ENCODE measurements around the gene FAM184B. TPM values are rescaled to one million over a fixed set of nuclear protein-coding genes. Genes with fewer than 3 reads are reported as not detected.

The FAM184B gene
- polyA plus RNA-seq, 3 donors = not detected

DNA sequence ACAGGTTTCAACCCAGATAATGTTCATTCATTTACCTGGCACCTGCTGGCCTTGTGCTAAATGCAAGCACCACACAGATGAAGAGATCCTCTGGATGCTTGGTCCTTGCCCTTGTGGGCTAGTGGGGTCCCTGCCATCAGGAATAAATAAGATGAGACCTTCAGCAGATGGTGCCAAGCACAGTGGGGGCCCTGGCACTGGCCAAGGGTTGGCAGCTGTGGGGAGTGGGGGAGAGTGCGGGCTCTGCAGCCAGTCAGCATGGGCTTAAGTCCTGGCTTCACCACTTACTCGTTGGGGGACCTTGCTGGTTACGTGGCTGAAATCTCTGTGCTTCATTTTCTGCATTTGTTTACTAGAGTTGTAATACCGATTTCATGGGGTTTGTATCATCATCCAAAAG, 197.5 kb downstream of the FAM184B start:
- H3K27ac Mint-ChIP-seq = peak overlapping the region in 2 of 7 donors; percentile 24 to 42
- peaks cover 21 to 24% of the 10 kb centered on the region in 2 donors for H3K4me1 ChIP-seq (ENCODE audit: control insufficient read depth in 1 of 2, insufficient read depth in 2 of 2, low read length in 2 of 2)
- no peaks in the 10 kb centered on the region for H3K9me3 Mint-ChIP-seq
- peaks cover 87 to 93% of the 10 kb centered on the region in 2 donors for H3K36me3 Mint-ChIP-seq
- no peaks in the 10 kb centered on the region for H3K9me3 ChIP-seq (replicated peaks in 1 of 2; ENCODE audit: control insufficient read depth in 1 of 2, insufficient read depth in 1 of 2, low read length in 2 of 2)
- no peaks in the 10 kb centered on the region for H3K27me3 Mint-ChIP-seq (ENCODE audit: low read depth in 3 of 3)
- H3K4me2 ChIP-seq (replicated peaks; ENCODE audit: extremely low read depth, low read length, poor library complexity, severe bottlenecking) = no peak overlapping the region
- no peak overlapping the region for H3K9ac ChIP-seq (ENCODE audit: insufficient read depth, low read length, poor library complexity, severe bottlenecking)
- H3K36me3 ChIP-seq (replicated peaks in 1 of 2; ENCODE audit: control insufficient read depth in 1 of 2, insufficient read depth in 2 of 2, low read length in 2 of 2) = peaks cover 76 to 87% of the 10 kb centered on the region in 2 donors
- peaks cover 25% of the 10 kb centered on the region for H3K79me2 ChIP-seq (ENCODE audit: insufficient read depth, low read length)
- no peak for DNase-seq
- TF ChIP-seq, protein P1, sequence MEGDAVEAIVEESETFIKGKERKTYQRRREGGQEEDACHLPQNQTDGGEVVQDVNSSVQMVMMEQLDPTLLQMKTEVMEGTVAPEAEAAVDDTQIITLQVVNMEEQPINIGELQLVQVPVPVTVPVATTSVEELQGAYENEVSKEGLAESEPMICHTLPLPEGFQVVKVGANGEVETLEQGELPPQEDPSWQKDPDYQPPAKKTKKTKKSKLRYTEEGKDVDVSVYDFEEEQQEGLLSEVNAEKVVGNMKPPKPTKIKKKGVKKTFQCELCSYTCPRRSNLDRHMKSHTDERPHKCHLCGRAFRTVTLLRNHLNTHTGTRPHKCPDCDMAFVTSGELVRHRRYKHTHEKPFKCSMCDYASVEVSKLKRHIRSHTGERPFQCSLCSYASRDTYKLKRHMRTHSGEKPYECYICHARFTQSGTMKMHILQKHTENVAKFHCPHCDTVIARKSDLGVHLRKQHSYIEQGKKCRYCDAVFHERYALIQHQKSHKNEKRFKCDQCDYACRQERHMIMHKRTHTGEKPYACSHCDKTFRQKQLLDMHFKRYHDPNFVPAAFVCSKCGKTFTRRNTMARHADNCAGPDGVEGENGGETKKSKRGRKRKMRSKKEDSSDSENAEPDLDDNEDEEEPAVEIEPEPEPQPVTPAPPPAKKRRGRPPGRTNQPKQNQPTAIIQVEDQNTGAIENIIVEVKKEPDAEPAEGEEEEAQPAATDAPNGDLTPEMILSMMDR (IDR thresholded peaks at IDR 0.05) = no peak
- H3K27me3 ChIP-seq (ENCODE audit: control insufficient read depth in 2 of 2, insufficient read depth in 2 of 2, low read length in 2 of 2) = no peaks in the 10 kb centered on the region
- intact Hi-C loops (cut with micrococcal nuclease) = no loop called here
- no peak overlapping the region for H3K4me3 ChIP-seq (replicated peaks in 1 of 3; ENCODE audit: low read depth in 2 of 3, low read length in 3 of 3)
- H3K4me1 Mint-ChIP-seq = peaks cover 26% of the 10 kb centered on the region
- 100% methylated on average over 3 of the region's 4 CpGs for WGBS (ENCODE audit: insufficient coverage)
- H3K4me3 Mint-ChIP-seq = no peak overlapping the region
- peaks cover 81% of the 10 kb centered on the region for H4K20me1 ChIP-seq (ENCODE audit: insufficient read depth, low read length)
- no peak overlapping the region for H3K27ac ChIP-seq (ENCODE audit: low read depth in 1 of 2, low read length in 2 of 2)
- no peak overlapping the region for H2AFZ ChIP-seq (ENCODE audit: insufficient read depth, low read depth, low read length, poor library complexity, severe bottlenecking)

DNA sequence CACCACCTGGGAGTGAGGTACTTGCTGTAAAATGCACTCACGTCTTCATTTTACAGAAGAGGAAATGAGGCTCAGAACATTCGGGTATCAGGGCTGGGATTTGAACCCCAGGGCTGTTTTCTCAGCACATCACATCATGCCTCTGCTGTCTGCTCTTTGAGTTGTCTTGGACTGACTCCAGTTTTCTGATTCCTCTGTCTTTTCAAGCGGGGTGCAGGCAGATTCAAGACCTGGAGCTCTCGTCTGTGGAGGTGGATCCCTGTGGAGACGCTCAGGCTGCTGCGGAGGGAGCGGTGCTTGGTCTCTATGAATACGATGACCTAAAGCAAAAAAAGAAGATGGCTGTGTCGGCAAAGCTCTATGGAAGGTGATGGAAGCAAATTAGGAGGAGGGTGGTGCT, 198.1 kb downstream of the FAM184B start:
- peaks cover 70 to 80% of the 10 kb centered on the region in 2 donors for H3K36me3 ChIP-seq (replicated peaks in 1 of 2; ENCODE audit: control insufficient read depth in 1 of 2, insufficient read depth in 2 of 2, low read length in 2 of 2)
- H3K27me3 ChIP-seq (ENCODE audit: control insufficient read depth in 2 of 2, insufficient read depth in 2 of 2, low read length in 2 of 2) = no peaks in the 10 kb centered on the region
- H3K4me1 ChIP-seq (ENCODE audit: control insufficient read depth in 1 of 2, insufficient read depth in 2 of 2, low read length in 2 of 2) = peaks cover 28 to 31% of the 10 kb centered on the region in 2 donors
- no peak overlapping the region for H3K4me3 ChIP-seq (replicated peaks in 1 of 3; ENCODE audit: low read depth in 2 of 3, low read length in 3 of 3)
- DNase-seq = no peak
- no peak overlapping the region for H3K4me2 ChIP-seq (replicated peaks; ENCODE audit: extremely low read depth, low read length, poor library complexity, severe bottlenecking)
- peak overlapping the region in 2 of 7 donors; percentile 43 to 56 for H3K27ac Mint-ChIP-seq
- peaks cover 81 to 89% of the 10 kb centered on the region in 2 donors for H3K36me3 Mint-ChIP-seq
- no peaks in the 10 kb centered on the region for H3K9me3 Mint-ChIP-seq
- H4K20me1 ChIP-seq (ENCODE audit: insufficient read depth, low read length) = peaks cover 76% of the 10 kb centered on the region
- H3K9ac ChIP-seq (ENCODE audit: insufficient read depth, low read length, poor library complexity, severe bottlenecking) = no peak overlapping the region
- H3K27me3 Mint-ChIP-seq (ENCODE audit: low read depth in 3 of 3) = no peaks in the 10 kb centered on the region
- H3K4me3 Mint-ChIP-seq = no peak overlapping the region
- peak overlapping the region in 1 of 2 donors; percentile 18 for H3K27ac ChIP-seq (ENCODE audit: low read depth in 1 of 2, low read length in 2 of 2)
- WGBS (ENCODE audit: insufficient coverage) = 100% methylated on average over 9 of the region's 9 CpGs
- TF ChIP-seq, protein P1 (IDR thresholded peaks at IDR 0.05) = no peak
- no peak overlapping the region for H2AFZ ChIP-seq (ENCODE audit: insufficient read depth, low read depth, low read length, poor library complexity, severe bottlenecking)
- intact Hi-C loops (cut with micrococcal nuclease) = no loop called here
- H3K4me1 Mint-ChIP-seq = peaks cover 31% of the 10 kb centered on the region
- peaks cover 32% of the 10 kb centered on the region for H3K79me2 ChIP-seq (ENCODE audit: insufficient read depth, low read length)
- H3K9me3 ChIP-seq (replicated peaks in 1 of 2; ENCODE audit: control insufficient read depth in 1 of 2, insufficient read depth in 1 of 2, low read length in 2 of 2) = no peaks in the 10 kb centered on the region

Measured in CD14-positive monocyte (primary cell).